Measurements from ENCODE around the gene TBP.
"Not testable (repeated sequence)": the region's sequence is repeated elsewhere in the genome, so short reads cannot be mapped to it uniquely, and the experiment has no call there.

TBP gene

GRCh38 chr6:170554013-170554795 lies at the start of gene TBP:
Gene TBP, plus strand, starts transcription at chr6:170554369. Its CDS starts 2,661 bp downstream, at chr6:170557030.
- DNase-seq (ENCODE audit: low spot score) = peak; percentile 96

GRCh38 chr6:170504479-170504878 lies 49.7 kb upstream of the TBP start:
- no peak for DNase-seq (ENCODE audit: low spot score)

- DNase-seq (ENCODE audit: low spot score) = no peak
Observed at GRCh38 chr6:170505306-170505705, 48.9 kb upstream of the TBP start.

- no peak for DNase-seq (ENCODE audit: low spot score)
Observed at GRCh38 chr6:170506446-170506845, 47.7 kb upstream of the TBP start.

- not testable (repeated sequence) for DNase-seq (ENCODE audit: low spot score)
Observed at GRCh38 chr6:170507728-170508127, 46.4 kb upstream of the TBP start.

- DNase-seq (ENCODE audit: low spot score) = not testable (repeated sequence)
Observed at GRCh38 chr6:170508275-170508674, 45.9 kb upstream of the TBP start.

- DNase-seq (ENCODE audit: low spot score) = not testable (repeated sequence)
Observed at GRCh38 chr6:170508892-170509722, 45.1 kb upstream of the TBP start.

- no peak for DNase-seq (ENCODE audit: low spot score)
Observed at GRCh38 chr6:170509723-170510018, 44.5 kb upstream of the TBP start.

- DNase-seq (ENCODE audit: low spot score) = no peak
Observed at GRCh38 chr6:170510631-170511030, 43.5 kb upstream of the TBP start.

- DNase-seq (ENCODE audit: low spot score) = no peak
Observed at GRCh38 chr6:170512249-170512648, 41.9 kb upstream of the TBP start.

GRCh38 chr6:170514908-170515307 lies 39.3 kb upstream of the TBP start:
- no peak for DNase-seq (ENCODE audit: low spot score)

GRCh38 chr6:170516783-170517616 lies 37.2 kb upstream of the TBP start:
- peak; percentile 69 for DNase-seq (ENCODE audit: low spot score)

- peak; percentile 34 for DNase-seq (ENCODE audit: low spot score)
Observed at GRCh38 chr6:170522565-170523183, 31.5 kb upstream of the TBP start.

GRCh38 chr6:170523256-170524171 lies 30.7 kb upstream of the TBP start:
- DNase-seq (ENCODE audit: low spot score) = peak; percentile 20

- DNase-seq (ENCODE audit: low spot score) = no peak
Observed at GRCh38 chr6:170524172-170524502, 30.0 kb upstream of the TBP start.

- no peak for DNase-seq (ENCODE audit: low spot score)
Observed at GRCh38 chr6:170525795-170526194, 28.4 kb upstream of the TBP start.

GRCh38 chr6:170527995-170528394 lies 26.2 kb upstream of the TBP start:
- DNase-seq (ENCODE audit: low spot score) = not testable (repeated sequence)

GRCh38 chr6:170529839-170530469 lies 24.2 kb upstream of the TBP start:
- peak; percentile 89 for DNase-seq (ENCODE audit: low spot score)

- DNase-seq (ENCODE audit: low spot score) = no peak
Observed at GRCh38 chr6:170532867-170533488, 21.2 kb upstream of the TBP start.

GRCh38 chr6:170533792-170534191 lies 20.4 kb upstream of the TBP start:
- no peak for DNase-seq (ENCODE audit: low spot score)
